HG02852 (cell line): ENCODE results near the gene GCK.

ENCODE experiments used
- ATAC-seq: cut with Tn5 transposase; IDR thresholded peaks from one replicate; pipeline ENCODE4 v1.9.1; 2021; ENCODE audit warnings: mild to moderate bottlenecking, moderate library complexity; ENCODE audit not compliant: unreplicated experiment

The GCK gene

DNA sequence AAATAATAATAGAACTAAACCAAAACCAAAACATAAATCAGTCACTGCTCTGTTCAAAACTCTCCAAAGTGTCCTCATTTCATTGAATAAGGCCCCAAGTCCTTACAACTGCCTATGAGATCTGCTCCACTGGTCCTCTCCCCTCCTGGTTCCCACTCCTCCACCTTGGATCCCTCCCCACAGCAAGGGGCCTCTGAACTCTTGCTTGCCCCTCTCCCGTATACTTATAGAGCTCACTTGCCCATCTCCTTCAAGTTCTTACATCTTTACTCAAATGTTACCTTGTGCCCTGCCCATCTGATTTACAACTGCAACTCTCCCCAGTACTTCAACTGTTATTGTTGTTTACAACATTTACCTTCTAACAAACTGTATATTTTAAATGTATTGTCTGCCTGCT lies 66.7 kb downstream of the GCK start:
- no peak for ATAC-seq

GRCh38 chr7:44121761-44122420 lies 67.3 kb downstream of the GCK start:
- ATAC-seq, result no peak

- no peak for ATAC-seq
Observed at GRCh38 chr7:44120395-44120794, 68.8 kb downstream of the GCK start.

DNA sequence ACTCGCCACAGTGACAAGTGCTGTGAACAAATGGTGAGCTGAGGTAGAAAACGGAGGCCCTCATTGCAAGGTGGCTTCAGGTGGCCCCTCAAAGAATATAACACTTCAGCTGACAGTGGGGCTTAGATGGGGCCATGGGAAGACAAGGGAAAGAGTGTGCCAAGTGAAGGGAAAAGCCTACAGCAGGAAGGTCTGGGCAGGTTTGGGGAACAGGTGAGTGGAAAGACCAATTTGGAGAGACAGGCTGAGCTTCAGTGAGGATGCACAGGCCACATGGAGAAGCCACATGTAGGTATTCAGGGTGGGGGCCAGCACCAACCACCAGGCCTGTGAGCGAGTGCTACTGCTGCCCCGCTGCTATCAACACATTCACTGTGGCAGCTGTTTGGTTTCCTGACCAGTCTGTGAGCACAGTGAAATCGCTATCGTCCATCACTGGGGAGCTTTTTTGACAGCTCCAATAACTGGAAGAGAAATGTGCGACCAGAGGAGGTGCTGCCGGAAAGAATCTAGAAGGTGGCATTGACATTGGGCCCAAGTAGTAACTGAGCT lies 69.3 kb downstream of the GCK start:
- ATAC-seq, result no peak

GRCh38 chr7:44117801-44118429 lies 71.3 kb downstream of the GCK start:
- ATAC-seq, result no peak

- no peak for ATAC-seq
Observed at GRCh38 chr7:44116789-44117666, 72.2 kb downstream of the GCK start.

DNA sequence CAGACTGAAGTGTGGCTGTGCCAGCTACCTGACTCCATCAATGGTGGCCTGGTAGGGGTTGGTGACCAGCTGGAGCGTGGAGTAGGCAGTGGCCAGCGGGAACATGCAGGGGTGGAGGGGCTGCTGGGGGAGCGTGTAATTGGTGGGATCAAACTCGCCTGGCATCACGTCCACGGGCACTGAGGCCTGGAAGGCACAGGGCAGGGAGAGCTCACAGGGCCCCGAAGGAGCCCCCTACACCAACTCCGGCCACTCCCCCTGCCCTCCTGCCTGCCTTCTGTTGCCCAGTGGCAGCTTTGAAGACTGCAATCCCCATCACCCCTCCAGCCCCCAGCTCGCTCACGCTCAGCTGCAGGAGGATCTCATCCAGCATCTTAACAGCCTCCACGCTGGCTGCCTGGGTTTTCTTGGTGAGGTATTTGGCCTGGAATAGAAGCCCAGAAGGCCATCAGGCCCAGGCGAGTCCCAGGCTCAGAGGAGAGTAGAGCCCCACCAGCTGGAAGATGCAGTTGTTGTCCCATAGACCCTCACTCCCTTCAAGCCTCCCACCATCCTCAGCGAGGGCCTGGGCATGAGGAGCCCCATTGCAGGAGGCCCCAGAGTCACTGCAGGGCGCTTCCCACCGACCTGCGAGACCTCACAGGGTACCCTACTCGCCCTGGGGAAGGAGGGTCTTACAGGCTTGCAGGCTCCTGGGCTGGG lies 73.0 kb downstream of the GCK start:
- no peak for ATAC-seq

- ATAC-seq, result no peak
Observed at GRCh38 chr7:44114586-44115310, 74.5 kb downstream of the GCK start.

- no peak for ATAC-seq
Observed at GRCh38 chr7:44113764-44114354, 75.4 kb downstream of the GCK start.

- ATAC-seq, result no peak
Observed at GRCh38 chr7:44112997-44113763, 76.1 kb downstream of the GCK start.

- no peak for ATAC-seq
Observed at GRCh38 chr7:44112231-44112996, 76.8 kb downstream of the GCK start.

- ATAC-seq, result no peak
Observed at GRCh38 chr7:44111761-44112160, 77.5 kb downstream of the GCK start.

GRCh38 chr7:44110719-44111635 lies 78.3 kb downstream of the GCK start:
- no peak for ATAC-seq

DNA sequence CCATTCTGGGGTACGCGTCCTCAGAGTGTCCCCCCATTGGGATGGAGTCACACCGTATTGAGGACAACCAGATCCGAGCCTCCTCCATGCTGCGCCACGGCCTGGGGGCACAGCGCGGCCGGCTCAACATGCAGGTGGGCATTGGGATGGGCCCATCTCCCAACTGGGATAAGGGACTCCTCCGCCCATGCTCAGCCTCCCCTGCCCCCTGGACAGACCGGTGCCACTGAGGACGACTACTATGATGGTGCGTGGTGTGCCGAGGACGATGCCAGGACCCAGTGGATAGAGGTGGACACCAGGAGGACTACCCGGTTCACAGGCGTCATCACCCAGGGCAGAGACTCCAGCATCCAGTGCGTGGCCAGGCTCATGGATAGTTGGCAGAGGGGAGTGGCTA lies 79.2 kb downstream of the GCK start:
- ATAC-seq, result no peak

DNA sequence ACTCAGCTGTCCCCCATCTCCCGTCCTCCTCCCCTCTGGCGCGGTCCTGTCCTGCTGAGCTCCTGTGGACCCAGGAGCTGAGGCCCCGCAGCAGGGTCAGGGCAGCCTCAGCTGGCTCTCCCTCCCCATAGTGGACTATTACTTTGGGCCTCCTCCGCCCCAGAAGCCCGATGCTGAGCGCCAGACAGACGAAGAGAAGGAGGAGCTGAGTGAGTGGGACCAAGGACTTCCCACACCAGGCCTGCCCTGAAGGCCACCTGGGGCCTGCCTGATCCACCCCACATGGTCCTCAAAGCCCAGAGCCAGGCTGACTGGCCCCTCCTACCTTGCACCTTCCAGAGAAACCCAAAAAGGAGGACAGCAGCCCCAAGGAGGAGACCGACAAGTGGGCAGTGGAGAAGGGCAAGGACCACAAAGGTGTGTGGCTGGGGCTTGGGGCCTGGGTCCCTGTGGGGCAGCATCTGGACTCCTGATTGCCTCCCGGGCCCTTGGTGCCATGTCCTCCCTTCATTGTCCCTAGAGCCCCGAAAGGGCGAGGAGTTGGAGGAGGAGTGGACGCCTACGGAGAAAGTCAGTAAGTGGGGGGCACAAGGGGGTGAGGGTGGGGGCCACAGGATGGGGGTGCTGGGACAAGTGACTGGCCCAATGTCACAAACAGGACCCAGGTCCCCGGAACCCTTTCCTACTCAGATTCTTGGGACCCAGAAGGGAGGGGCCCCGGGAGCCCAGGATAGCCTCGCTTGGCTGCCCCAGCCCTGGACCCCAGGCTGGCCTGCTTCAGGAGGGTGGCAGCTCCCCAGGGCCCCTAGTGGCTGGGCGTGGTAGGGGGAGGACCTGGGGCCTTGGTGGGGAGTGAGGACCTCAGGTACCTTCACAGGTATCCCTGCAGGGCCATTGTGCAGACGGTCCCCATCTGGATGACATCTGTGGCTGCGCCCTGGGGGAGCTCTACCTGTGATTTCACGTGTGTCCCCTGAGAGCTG lies 80.2 kb downstream of the GCK start:
- no peak for ATAC-seq
